Posterior vena cava (tissue), 2 donors: Measurements from ENCODE around the gene EBP. TPM values are rescaled to one million over a fixed set of nuclear protein-coding genes. Genes with fewer than 3 reads are reported as not detected.

ENCODE experiments used
- DNase-seq: peaks from one replicate; pipeline ENCODE4 v3.0.0-alpha.2; 2020; ENCODE audit warnings: low spot score
- intact Hi-C, 2 donors: fragments of 100-400 bp; cut with DNase I; formaldehyde crosslinking; loops; one replicate each; pipeline versions ENCODE4 v1.14.1 to v1.14.2; 2022 to 2023
- total RNA-seq, 2 donors: library from RNA; stranded (reverse); fragmentation: NEBNext Ultra II Directional; extraction: Animal tissue kit (Norgen Biotek cat#: 25700); gene quantifications; one replicate each; pipeline ENCODE4 v1.2.1, GENCODE V29; 2021
- donor health status: DM: yes; HTN: yes; CAD: no.
- donor health status: DM: yes; HTN: yes; CAD: no.

EBP gene
- total RNA-seq, 2 donors from 2014 or later = 15.0 to 22.1 TPM

DNA sequence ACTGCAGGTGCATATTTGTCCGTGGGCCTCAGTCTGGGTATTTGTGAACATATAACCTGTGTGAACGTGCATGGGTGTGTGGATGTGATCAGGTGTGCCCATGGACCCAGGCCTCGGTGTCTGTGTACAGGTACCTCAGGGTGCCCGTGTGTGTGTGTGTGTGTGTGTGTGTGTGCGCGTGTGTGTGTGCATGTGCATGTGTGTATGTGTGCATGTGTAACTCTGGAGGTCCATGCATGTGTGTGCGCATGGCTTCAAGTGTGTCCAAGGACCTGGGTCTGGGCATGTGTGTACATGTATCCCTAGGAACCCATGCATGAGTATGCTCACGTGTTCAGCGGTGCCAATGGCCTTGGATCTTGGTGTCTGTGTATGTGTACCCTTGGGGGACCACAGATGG lies 29.8 kb upstream of the EBP start:
- DNase-seq = no peak
- intact Hi-C loops = no loop called here

DNA sequence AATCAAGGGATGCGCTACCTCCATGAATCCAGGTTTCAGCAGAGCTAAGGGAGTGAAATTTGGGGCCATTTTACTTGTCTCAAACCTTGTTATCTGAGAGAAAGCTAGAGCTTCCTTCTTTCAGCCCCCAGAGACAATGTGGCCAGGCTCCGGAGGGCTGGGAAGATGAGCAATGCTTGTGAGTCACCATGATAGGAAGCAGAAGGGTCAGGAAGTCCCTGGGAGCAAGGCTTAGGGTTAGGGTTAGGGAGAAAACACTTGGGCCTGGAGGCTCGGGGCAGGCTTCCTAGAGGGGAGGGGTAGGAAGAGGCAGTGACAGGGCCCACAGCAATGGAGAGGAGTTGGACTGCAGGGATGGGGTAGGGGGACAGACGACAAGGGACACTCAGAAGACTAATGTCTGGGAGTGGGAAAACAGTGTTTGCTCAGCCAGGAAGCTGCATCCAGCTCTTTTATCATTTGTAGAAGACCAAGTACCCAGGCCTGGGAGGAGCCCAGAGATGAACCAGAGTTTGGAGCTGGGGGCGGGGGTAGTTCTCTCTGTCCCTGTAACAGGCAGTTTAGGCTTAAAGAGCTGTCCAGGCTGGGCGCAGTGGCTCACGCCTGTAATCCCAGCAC lies 29.2 kb upstream of the EBP start:
- intact Hi-C loops = no loop called here
- DNase-seq = no peak

- intact Hi-C loops = no loop called here
- DNase-seq = no peak
These were observed 27.7 kb upstream of the EBP start for GRCh38 chrX:48493890-48494364.

DNA sequence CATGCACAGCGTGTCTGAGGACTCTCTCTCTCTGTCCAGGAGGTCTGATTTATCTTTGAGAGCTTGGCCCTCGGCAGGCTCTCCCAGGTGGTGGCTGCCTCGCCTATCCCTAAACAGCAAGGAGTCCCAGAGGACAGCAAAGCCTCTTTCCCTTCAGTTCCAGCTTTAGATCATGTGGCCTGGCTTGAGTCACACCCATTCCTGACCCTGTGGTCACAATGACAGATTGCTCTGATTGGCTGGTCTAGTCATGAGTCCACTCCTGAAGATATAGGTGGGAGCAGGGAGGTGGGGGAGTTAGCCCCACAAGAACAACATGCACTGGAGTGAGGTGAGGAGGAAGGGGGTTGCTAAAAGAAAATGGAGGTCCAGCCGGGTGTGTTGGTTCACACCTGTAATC lies 24.9 kb upstream of the EBP start:
- intact Hi-C loops = no loop called here
- peak; percentile 31 for DNase-seq

DNA sequence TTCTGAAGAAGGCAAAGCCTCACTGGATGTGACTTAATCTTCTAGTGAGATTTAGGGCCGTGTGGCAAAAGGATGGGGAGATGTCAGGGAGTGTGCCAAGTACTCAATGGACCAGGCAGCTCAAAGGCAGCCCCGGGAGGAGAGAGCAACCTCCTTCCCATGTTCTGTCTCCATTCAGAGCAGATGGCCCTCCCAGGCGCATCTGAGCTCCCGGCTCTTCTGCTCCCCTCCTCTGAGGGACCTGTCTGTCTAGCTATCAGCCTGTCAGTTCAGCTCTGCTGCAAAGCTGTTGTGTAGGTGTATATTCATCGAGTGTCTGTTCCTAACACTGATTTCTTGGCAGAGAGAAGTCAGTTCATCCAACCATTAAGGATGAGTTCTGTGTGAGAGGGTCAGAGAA lies 23.7 kb upstream of the EBP start:
- intact Hi-C loops = no loop called here
- DNase-seq = no peak

DNA sequence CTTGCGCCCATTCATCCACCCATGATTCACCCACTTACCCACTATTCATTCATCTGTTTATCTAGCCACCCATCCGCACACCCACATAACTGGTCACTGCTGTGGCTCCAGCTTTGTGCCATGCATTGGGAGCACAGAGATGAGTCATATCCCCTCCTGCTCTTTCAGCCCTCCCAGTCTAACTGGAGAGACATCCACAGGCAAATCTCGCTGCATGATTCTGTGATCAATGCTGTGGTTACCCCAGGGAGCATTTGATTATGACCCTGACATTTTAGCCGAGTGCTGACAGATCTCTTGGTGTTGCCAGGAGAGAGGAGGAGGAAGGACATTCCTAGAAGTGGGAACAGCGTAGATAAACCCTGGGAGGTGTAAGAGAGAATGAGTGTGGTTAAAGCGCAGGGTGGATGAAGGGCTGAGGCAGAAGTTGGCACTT lies 23.2 kb upstream of the EBP start:
- intact Hi-C loops = no loop called here
- DNase-seq = no peak

GRCh38 chrX:48504261-48504660 lies 17.3 kb upstream of the EBP start:
- intact Hi-C loops = no loop called here
- no peak for DNase-seq

DNA sequence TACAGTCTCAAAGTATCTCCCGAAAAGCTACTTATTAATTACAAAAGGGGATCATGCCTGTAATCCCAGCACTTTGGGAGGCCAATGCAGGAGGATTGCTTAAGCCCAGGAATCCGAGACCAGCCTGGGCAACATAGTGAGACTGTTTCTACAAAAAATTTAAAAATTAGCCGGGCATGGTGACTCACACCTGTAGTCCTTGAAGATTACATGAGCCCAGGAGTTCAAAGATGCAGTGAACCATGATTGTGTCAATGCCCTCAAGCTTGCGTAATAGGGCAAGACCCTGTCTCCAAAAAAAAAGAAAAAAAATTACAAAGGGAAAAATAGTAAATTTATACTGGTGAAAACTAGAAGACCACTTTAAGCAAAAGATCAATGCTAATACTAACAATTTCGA lies 16.1 kb upstream of the EBP start:
- no peak for DNase-seq
- intact Hi-C loops = no loop called here

- no peak for DNase-seq
- intact Hi-C loops = no loop called here
These were observed 14.4 kb upstream of the EBP start for GRCh38 chrX:48507246-48507645.

GRCh38 chrX:48508400-48509244 lies 13.0 kb upstream of the EBP start, which contains the start of gene PORCN:
Gene PORCN (plus strand): TSS chrX:48508992. CDS start chrX:48509821, 829 bp downstream.
- DNase-seq = peak; percentile 93
- intact Hi-C loops = no loop called here

- intact Hi-C loops = no loop called here
- DNase-seq = no peak
These were observed 12.4 kb upstream of the EBP start for GRCh38 chrX:48509245-48509590.

- intact Hi-C loops = loop anchor here in 1 of 2 donors (5.0 kb wide), 1 partner anchor 1982 kb away; no protein-coding TSS in a partner anchor
- no peak for DNase-seq
These were observed 12.0 kb upstream of the EBP start for GRCh38 chrX:48509619-48510018.

DNA sequence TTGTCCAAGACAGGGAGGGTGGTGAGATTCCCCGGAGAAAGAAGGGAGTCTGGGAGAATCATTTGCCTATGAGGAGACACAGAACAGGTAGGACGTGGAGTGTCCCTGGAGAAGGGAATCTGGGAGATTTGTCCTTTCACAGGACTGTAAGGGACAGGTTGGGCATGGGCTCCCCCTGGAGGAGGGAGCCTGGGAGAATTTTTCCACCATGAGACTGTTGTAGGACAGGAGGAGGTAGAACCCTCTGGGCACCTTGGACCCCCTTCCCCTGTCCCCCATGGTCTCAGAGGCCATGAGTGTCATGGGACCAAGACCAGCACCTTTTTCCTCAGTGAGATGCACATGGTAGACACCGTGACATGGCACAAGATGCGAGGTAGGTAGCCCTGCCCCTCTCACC lies 10.0 kb upstream of the EBP start:
- no peak for DNase-seq
- intact Hi-C loops = loop anchor here in 1 of 2 donors (5.0 kb wide), 1 partner anchor 1984 kb away; no protein-coding TSS in a partner anchor

DNA sequence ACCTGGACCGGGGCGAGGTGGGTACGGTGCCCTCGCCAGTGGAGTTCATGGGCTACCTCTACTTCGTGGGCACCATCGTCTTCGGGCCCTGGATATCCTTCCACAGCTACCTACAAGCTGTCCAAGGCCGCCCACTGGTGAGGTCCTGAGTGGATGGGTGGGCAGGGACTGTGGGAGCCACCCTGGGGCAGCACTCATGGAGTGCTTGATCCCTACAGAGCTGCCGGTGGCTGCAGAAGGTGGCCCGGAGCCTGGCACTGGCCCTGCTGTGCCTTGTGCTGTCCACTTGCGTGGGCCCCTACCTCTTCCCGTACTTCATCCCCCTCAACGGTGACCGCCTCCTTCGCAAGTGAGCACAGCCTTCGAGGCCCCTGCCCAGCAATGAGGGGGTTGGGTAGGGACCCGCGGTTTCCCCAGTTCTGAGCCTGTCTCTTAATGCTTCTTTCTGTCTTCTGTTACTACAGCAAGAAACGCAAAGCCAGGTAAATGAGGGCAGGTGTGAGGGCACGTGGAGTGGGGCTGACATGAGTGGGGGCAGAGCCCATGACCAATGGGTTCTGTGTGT lies 9.2 kb upstream of the EBP start:
- intact Hi-C loops = loop anchor here in 1 of 2 donors (5.0 kb wide), 1 partner anchor 1985 kb away; no protein-coding TSS in a partner anchor
- DNase-seq = no peak

GRCh38 chrX:48513670-48514069 lies 7.9 kb upstream of the EBP start:
- DNase-seq = no peak
- intact Hi-C loops = loop anchor here in 1 of 2 donors (5.0 kb wide), 1 partner anchor 1986 kb away; no protein-coding TSS in a partner anchor

DNA sequence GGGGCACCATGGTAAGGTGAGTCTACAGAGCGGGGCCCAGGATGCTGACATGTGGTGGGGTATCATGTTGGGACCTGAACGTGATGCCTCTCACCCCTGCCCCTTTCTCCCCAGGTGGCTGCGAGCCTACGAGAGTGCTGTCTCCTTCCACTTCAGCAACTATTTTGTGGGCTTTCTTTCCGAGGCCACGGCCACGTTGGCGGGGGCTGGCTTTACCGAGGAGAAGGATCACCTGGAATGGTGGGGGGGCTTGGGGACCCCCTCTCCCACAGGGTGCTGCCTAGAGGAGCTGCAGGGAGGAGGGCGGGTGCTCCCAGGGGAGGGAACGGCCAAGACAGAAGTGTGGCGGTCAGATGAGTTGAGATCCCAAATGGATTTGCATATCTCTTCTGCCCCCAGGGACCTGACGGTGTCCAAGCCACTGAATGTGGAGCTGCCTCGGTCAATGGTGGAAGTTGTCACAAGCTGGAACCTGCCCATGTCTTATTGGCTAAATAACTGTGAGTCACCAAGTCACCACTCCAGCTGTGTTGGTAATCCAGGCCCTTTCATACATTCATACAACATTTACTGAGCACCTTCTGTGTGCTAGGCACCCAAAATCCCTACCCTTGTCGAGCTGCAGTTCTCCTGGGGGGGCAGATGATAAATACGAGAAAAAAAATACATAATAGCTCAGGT lies 7.3 kb upstream of the EBP start:
- DNase-seq = no peak
- intact Hi-C loops = loop anchor here in 1 of 2 donors (5.0 kb wide), 1 partner anchor 1987 kb away; no protein-coding TSS in a partner anchor

DNA sequence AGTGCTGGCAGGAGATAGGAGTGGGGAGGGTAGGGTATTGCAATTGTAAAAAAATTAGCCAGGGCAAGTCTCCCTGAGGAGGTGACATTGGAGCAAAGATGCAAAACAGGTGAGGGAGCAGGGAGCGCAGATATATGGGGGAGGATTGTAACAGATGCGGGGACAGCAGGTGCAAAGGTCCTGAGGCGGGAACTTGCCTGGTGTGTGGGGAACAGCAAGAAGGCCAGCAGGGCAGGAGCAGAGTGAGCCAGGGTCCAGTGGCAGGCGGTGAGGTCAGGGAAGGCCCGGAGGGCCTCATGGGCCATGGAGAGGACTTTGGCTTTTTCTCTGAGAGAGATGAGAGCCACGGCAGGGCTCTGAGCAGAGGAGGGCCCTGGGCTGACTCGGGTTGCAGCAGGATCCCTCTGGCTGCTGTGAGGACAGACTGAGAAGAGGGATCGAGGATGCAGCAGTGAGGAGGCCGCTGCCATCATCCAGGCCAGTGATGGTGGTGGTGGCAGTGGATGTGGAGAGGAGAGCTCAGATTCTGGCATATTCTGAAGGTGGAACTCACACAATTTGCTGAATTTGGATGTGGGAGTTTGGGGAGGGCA lies 6.6 kb upstream of the EBP start:
- intact Hi-C loops = loop anchor here in 1 of 2 donors (5.0 kb wide), 2 partner anchors 558 to 1988 kb away; no protein-coding TSS in a partner anchor
- peak; percentile 58 for DNase-seq

DNA sequence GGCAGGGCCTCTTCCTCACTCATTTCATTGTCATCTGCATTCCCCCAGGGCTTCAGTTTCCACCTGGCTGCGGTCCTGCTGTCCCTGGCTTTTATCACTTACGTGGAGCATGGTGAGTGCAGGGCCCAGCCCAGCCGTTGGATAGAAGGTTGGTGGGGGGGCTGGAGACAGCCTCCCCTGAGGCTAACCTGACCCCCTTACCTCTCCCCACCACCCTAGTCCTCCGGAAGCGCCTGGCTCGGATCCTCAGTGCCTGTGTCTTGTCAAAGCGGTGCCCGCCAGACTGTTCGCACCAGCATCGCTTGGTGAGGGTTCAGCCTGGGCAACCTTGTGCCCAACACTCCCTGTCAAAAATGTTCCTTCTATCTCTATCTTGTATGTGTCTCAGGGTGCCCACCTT lies 5.8 kb upstream of the EBP start:
- peak; percentile 54 for DNase-seq
- intact Hi-C loops = loop anchor here in 1 of 2 donors (5.0 kb wide), 1 partner anchor 559 kb away; no protein-coding TSS in a partner anchor

- no peak for DNase-seq
- intact Hi-C loops = loop anchor here in 1 of 2 donors (5.0 kb wide), 1 partner anchor 559 kb away; no protein-coding TSS in a partner anchor
These were observed 5.3 kb upstream of the EBP start for GRCh38 chrX:48516285-48516684.
